GM18873 (cell line): ENCODE measurements around the gene SMCR8.
"Not testable (repeated sequence)": the region's sequence is repeated elsewhere in the genome, so short reads cannot be mapped to it uniquely, and the experiment has no call there.

ENCODE experiments used
- ATAC-seq: cut with Tn5 transposase; IDR thresholded peaks from one replicate; pipeline ENCODE4 v1.9.1; 2021; ENCODE audit warnings: mild to moderate bottlenecking, moderate library complexity, moderate number of reproducible peaks; ENCODE audit not compliant: unreplicated experiment, low FRiP score

Gene SMCR8

GRCh38 chr17:18315562-18315922 is 449 bp downstream of the SMCR8 start:
- ATAC-seq = no peak

GRCh38 chr17:18315961-18316360 is 868 bp downstream of the SMCR8 start:
- no peak for ATAC-seq

GRCh38 chr17:18318117-18318516 is 3.0 kb downstream of the SMCR8 start:
- no peak for ATAC-seq

GRCh38 chr17:18318771-18319450 is 3.8 kb downstream of the SMCR8 start:
- no peak for ATAC-seq

GRCh38 chr17:18319604-18320256 is 4.6 kb downstream of the SMCR8 start:
- ATAC-seq = no peak

GRCh38 chr17:18320301-18320700 is 5.2 kb downstream of the SMCR8 start:
- ATAC-seq = no peak

GRCh38 chr17:18321309-18321708 is 6.2 kb downstream of the SMCR8 start:
- ATAC-seq = no peak

GRCh38 chr17:18322522-18322921 is 7.4 kb downstream of the SMCR8 start:
- ATAC-seq = no peak

GRCh38 chr17:18323007-18323406 is 7.9 kb downstream of the SMCR8 start:
- ATAC-seq = no peak

GRCh38 chr17:18323507-18324139 is 8.5 kb downstream of the SMCR8 start:
- ATAC-seq = no peak

- no peak for ATAC-seq
Observed at GRCh38 chr17:18324140-18325050, 9.3 kb downstream of the SMCR8 start.

- no peak for ATAC-seq
Observed at GRCh38 chr17:18326039-18326438, 10.9 kb downstream of the SMCR8 start.

- no peak for ATAC-seq
Observed at GRCh38 chr17:18326572-18326971, 11.5 kb downstream of the SMCR8 start.

GRCh38 chr17:18327093-18327492 is 12.0 kb downstream of the SMCR8 start:
- ATAC-seq = no peak

- no peak for ATAC-seq
Observed at GRCh38 chr17:18327556-18327955, 12.5 kb downstream of the SMCR8 start.

GRCh38 chr17:18328643-18329204 is 13.6 kb downstream of the SMCR8 start:
- no peak for ATAC-seq

- no peak for ATAC-seq
Observed at GRCh38 chr17:18331879-18332278, 16.8 kb downstream of the SMCR8 start.

- no peak for ATAC-seq
Observed at GRCh38 chr17:18332909-18333489, 17.9 kb downstream of the SMCR8 start.

- ATAC-seq = not testable (repeated sequence)
Observed at GRCh38 chr17:18338158-18338557, 23.1 kb downstream of the SMCR8 start.

- no peak for ATAC-seq
Observed at GRCh38 chr17:18339933-18340332, 24.8 kb downstream of the SMCR8 start.
